Breast epithelium (tissue), 3 donors: ENCODE data around the gene GNAT2.

Experiments
- POLR2A ChIP-seq: fragments of 450-650 bp; IDR thresholded peaks from one replicate; pipeline ENCODE4 v1.6.1; 2016; ENCODE audit warnings: antibody characterized with exemption, mild to moderate bottlenecking, moderate library complexity
- POLR2AphosphoS5 ChIP-seq, 3 donors: sonication (generic); formaldehyde crosslinking; IDR thresholded peaks; one replicate each; pipeline ENCODE4 v1.6.1; 2017; ENCODE audit warnings: antibody characterized with exemption in 3 of 3
- TF ChIP-seq, protein P1 (sequence below), 3 donors: fragments of 450-650 bp; IDR thresholded peaks; one replicate each; pipeline ENCODE4 v1.5.1; 2016 to 2017; ENCODE audit warnings: antibody characterized with exemption in 3 of 3, mild to moderate bottlenecking in 3 of 3, moderate library complexity in 3 of 3

DNA sequence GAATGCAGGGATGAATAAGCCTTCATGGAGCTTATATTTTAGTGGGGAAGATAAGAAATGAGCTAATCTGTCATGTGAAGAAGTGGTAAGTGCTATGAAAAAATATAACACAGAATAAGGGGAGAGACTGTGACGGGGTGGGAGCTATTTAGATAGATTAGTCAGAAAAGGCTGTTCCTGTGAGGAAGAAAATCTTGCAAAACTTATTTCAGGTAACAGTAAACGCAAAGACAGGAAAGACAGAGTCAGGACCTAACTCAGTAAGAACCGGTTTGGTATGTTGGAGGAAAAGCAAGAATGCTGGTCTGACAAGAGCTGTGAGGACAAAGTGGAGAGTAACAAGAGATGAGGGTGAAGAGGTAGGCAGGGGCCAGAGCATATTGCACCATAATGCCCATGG is 49.0 kb downstream of the GNAT2 start:
- TF ChIP-seq, protein P1, sequence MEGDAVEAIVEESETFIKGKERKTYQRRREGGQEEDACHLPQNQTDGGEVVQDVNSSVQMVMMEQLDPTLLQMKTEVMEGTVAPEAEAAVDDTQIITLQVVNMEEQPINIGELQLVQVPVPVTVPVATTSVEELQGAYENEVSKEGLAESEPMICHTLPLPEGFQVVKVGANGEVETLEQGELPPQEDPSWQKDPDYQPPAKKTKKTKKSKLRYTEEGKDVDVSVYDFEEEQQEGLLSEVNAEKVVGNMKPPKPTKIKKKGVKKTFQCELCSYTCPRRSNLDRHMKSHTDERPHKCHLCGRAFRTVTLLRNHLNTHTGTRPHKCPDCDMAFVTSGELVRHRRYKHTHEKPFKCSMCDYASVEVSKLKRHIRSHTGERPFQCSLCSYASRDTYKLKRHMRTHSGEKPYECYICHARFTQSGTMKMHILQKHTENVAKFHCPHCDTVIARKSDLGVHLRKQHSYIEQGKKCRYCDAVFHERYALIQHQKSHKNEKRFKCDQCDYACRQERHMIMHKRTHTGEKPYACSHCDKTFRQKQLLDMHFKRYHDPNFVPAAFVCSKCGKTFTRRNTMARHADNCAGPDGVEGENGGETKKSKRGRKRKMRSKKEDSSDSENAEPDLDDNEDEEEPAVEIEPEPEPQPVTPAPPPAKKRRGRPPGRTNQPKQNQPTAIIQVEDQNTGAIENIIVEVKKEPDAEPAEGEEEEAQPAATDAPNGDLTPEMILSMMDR (IDR thresholded peaks at IDR 0.05) = no peak
- TF ChIP-seq POLR2AphosphoS5 (IDR thresholded peaks at IDR 0.05) (no peak), POLR2A (no peak)
